ENCODE measurements around the gene RGPD8. TPM values are rescaled to one million over a fixed set of nuclear protein-coding genes. Genes with fewer than 3 reads are reported as not detected.

Gene RGPD8
- polyA plus RNA-seq, 3 donors = 0.29 to 3.4 (median 1.2) TPM

DNA sequence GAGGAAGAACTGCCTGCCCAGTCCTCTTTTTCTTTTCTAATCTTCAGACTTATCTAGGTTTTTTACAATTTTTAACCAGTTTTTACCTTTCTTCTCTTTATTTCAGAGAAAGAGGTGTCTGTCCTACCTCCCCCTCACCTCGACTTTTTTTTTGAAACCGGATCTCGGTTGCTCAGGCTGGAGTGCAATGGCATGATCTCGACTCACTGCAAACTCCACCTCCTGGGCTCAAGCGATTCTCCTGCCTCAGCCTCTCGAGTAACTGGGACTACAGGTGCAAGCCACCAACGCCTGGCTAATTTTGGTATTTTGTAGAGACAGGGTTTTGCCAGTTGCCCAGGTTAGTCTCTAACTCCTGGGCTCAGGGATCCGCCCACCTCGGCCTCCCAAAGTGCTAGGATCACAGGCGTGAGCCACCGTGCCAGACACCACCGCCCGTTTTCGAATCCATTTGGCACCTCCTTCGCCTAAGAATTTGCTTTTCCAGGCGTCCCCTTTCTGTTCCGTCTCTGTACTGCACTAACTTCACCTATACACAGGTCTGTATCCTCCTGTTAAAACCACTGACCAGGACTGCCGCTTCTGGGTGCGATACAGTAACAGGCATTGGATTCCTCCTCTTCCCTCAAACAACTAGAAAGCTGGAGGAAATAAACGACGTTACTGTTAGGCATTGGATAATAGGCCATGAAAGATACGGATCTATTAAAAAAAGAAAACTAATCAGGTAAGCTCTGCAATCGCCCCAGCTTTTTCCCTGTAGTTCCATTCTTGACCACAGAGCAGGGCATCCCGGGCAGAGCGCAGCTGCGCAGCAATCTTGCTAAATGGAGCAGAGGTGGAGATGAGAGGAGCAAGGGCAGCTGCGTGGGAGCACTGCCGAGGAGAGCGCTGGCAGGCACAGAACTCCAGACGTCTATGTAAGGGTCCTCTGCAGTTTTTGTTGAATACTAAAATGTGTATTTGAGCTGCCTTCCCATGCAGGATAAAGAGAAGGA lies 88.1 kb downstream of the RGPD8 start:
- Mint-ChIP-seq H3K9me3 (peaks cover 0 to 9% (median 6%) of the 10 kb centered on the region in 7 donors), H3K27me3 (ENCODE audit: low read depth in 3 of 3) (peaks cover 1 to 3% (median 2%) of the 10 kb centered on the region in 3 donors), H3K4me3 (no peak overlapping the region), H3K27ac (no peak overlapping the region), H3K4me1 (peaks cover 2% of the 10 kb centered on the region), H3K36me3 (peaks cover 0 to 8% of the 10 kb centered on the region in 2 donors)
- intact Hi-C loops (cut with micrococcal nuclease) = no loop called here
- Histone ChIP-seq H2AFZ (ENCODE audit: insufficient read depth, low read depth, low read length, poor library complexity, severe bottlenecking) (no peak overlapping the region), H3K36me3 (replicated peaks in 1 of 2; ENCODE audit: control insufficient read depth in 1 of 2, insufficient read depth in 2 of 2, low read length in 2 of 2) (no peaks in the 10 kb centered on the region), H3K79me2 (ENCODE audit: insufficient read depth, low read length) (no peaks in the 10 kb centered on the region), H3K9ac (ENCODE audit: insufficient read depth, low read length, poor library complexity, severe bottlenecking) (no peak overlapping the region), H3K9me3 (replicated peaks in 1 of 2; ENCODE audit: control insufficient read depth in 1 of 2, insufficient read depth in 1 of 2, low read length in 2 of 2) (no peaks in the 10 kb centered on the region), H4K20me1 (ENCODE audit: insufficient read depth, low read length) (no peaks in the 10 kb centered on the region), H3K4me1 (ENCODE audit: control insufficient read depth in 1 of 2, insufficient read depth in 2 of 2, low read length in 2 of 2) (no peaks in the 10 kb centered on the region), H3K4me3 (replicated peaks in 1 of 3; ENCODE audit: low read depth in 2 of 3, low read length in 3 of 3) (no peak overlapping the region), H3K27ac (ENCODE audit: low read depth in 1 of 2, low read length in 2 of 2) (no peak overlapping the region), H3K27me3 (ENCODE audit: control insufficient read depth in 2 of 2, insufficient read depth in 2 of 2, low read length in 2 of 2) (no peaks in the 10 kb centered on the region), H3K4me2 (replicated peaks; ENCODE audit: extremely low read depth, low read length, poor library complexity, severe bottlenecking) (no peak overlapping the region)
- TF ChIP-seq, protein P1, sequence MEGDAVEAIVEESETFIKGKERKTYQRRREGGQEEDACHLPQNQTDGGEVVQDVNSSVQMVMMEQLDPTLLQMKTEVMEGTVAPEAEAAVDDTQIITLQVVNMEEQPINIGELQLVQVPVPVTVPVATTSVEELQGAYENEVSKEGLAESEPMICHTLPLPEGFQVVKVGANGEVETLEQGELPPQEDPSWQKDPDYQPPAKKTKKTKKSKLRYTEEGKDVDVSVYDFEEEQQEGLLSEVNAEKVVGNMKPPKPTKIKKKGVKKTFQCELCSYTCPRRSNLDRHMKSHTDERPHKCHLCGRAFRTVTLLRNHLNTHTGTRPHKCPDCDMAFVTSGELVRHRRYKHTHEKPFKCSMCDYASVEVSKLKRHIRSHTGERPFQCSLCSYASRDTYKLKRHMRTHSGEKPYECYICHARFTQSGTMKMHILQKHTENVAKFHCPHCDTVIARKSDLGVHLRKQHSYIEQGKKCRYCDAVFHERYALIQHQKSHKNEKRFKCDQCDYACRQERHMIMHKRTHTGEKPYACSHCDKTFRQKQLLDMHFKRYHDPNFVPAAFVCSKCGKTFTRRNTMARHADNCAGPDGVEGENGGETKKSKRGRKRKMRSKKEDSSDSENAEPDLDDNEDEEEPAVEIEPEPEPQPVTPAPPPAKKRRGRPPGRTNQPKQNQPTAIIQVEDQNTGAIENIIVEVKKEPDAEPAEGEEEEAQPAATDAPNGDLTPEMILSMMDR (IDR thresholded peaks at IDR 0.05) = no peak
- WGBS (ENCODE audit: insufficient coverage) = 95% methylated on average over 21 of the region's 30 CpGs
- no peak for DNase-seq

DNA sequence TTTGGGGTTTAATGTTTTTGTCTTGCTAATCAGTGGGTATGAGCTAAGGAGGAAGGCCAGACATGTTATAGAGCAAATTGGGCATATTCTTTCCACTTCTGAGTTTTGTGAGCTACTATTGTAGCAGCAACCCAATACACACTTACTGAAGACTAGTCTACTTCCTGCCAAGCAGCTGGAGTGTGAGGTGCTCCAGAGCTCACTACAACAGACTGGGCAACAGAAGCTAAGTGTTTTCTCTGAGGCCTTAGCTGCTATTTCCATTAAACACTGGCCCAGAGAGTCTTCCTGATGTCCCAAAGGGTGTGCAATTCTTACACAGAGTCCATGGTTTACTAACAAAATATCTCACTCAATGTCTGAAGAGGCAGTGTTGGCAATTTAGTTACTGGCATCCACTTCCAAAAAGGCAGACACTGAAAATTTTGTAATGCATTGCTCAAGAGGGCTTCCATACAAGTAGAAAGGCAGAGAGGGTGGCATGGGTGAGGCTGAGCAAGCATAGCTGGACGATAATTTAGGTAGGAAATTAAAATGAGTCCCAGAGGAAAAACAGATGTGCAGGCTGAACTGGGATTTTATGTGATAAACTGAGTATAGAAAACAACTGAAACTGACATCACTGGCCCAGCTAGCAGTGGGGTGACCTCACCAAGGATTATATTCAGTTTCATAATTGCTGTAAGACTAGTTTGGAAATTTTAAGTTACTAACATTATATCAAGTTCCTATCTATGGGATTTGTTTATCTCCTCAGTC lies 89.4 kb downstream of the RGPD8 start:
- Histone ChIP-seq H3K9ac (ENCODE audit: insufficient read depth, low read length, poor library complexity, severe bottlenecking) (no peak overlapping the region), H3K27me3 (ENCODE audit: control insufficient read depth in 2 of 2, insufficient read depth in 2 of 2, low read length in 2 of 2) (no peaks in the 10 kb centered on the region), H2AFZ (ENCODE audit: insufficient read depth, low read depth, low read length, poor library complexity, severe bottlenecking) (no peak overlapping the region), H3K36me3 (replicated peaks in 1 of 2; ENCODE audit: control insufficient read depth in 1 of 2, insufficient read depth in 2 of 2, low read length in 2 of 2) (no peaks in the 10 kb centered on the region), H3K27ac (ENCODE audit: low read depth in 1 of 2, low read length in 2 of 2) (no peak overlapping the region), H3K4me1 (ENCODE audit: control insufficient read depth in 1 of 2, insufficient read depth in 2 of 2, low read length in 2 of 2) (no peaks in the 10 kb centered on the region), H3K79me2 (ENCODE audit: insufficient read depth, low read length) (no peaks in the 10 kb centered on the region), H3K9me3 (replicated peaks in 1 of 2; ENCODE audit: control insufficient read depth in 1 of 2, insufficient read depth in 1 of 2, low read length in 2 of 2) (no peaks in the 10 kb centered on the region), H3K4me3 (replicated peaks in 1 of 3; ENCODE audit: low read depth in 2 of 3, low read length in 3 of 3) (no peak overlapping the region), H3K4me2 (replicated peaks; ENCODE audit: extremely low read depth, low read length, poor library complexity, severe bottlenecking) (no peak overlapping the region), H4K20me1 (ENCODE audit: insufficient read depth, low read length) (no peaks in the 10 kb centered on the region)
- H3K4me1 Mint-ChIP-seq = peaks cover 2% of the 10 kb centered on the region
- WGBS (ENCODE audit: insufficient coverage) = 89% methylated on average over 1 of the region's 1 CpG
- intact Hi-C loops (cut with micrococcal nuclease) = no loop called here
- no peak overlapping the region for H3K4me3 Mint-ChIP-seq
- DNase-seq = no peak
- H3K36me3 Mint-ChIP-seq = peaks cover 0 to 8% of the 10 kb centered on the region in 2 donors
- H3K9me3 Mint-ChIP-seq = peaks cover 0 to 9% (median 6%) of the 10 kb centered on the region in 7 donors
- peaks cover 0 to 3% (median 1%) of the 10 kb centered on the region in 3 donors for H3K27me3 Mint-ChIP-seq (ENCODE audit: low read depth in 3 of 3)
- TF ChIP-seq, protein P1 (IDR thresholded peaks at IDR 0.05) = no peak
- no peak overlapping the region for H3K27ac Mint-ChIP-seq
